ENCODE measurements around the gene HOXA7.
A peak's percentile ranks its signal among the peaks of the same experiment; 100 is the strongest.

HOXA7 gene

DNA sequence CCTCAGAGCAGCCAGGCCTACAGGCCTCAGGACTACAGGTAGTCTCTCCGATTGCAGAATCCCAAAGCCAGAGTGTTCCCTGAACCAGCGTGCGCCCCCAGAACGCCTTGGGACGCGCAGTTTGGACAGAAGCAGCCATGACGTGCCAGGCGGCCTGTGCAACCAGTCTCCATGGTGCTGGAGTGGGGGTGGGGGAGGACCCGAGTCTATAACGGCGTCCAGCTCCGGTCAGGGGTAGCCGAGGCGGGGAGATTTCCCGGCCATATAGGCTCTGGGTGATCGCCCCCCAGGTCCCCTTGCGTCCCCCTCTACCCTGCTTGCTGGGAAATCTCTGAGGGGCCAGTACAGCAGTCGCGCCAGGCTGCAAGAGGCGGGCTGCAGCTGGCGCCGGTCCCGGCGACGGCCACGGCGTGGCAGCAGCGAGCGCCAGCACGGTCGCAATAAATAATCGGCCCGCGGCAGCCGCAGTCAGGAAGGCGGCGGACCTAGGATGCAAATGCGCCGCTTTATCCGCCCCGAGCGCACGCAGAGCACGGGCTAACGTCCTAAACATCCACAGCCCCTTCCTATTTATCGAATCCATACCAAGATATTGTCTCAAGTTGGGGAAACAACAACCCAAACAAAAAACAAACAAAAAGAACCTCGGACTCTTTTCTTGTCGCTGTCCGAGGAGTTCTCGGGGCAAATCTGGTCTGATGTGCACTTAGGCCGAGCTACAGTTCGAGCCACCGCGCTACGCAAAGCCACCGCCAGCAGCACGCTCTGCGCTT, 5.7 kb downstream of the HOXA7 start (continued):
- no peak for TF ChIP-seq ZNF658 (tag by site-specific recombination; IDR thresholded peaks at IDR 0.05)
- TF ChIP-seq YY1 (tag by site-specific recombination; IDR thresholded peaks at IDR 0.05) = peak; percentile 40; the same call in 1 of the 2 replicates
- TF ChIP-seq ZNF549 (tag by site-specific recombination; IDR thresholded peaks at IDR 0.05) = no peak
- TF ChIP-seq ZNF473 (tag by site-specific recombination; IDR thresholded peaks at IDR 0.05) = no peak
- no peak for TF ChIP-seq WT1 (tag by site-specific recombination; IDR thresholded peaks at IDR 0.05)
- TF ChIP-seq, protein P1, sequence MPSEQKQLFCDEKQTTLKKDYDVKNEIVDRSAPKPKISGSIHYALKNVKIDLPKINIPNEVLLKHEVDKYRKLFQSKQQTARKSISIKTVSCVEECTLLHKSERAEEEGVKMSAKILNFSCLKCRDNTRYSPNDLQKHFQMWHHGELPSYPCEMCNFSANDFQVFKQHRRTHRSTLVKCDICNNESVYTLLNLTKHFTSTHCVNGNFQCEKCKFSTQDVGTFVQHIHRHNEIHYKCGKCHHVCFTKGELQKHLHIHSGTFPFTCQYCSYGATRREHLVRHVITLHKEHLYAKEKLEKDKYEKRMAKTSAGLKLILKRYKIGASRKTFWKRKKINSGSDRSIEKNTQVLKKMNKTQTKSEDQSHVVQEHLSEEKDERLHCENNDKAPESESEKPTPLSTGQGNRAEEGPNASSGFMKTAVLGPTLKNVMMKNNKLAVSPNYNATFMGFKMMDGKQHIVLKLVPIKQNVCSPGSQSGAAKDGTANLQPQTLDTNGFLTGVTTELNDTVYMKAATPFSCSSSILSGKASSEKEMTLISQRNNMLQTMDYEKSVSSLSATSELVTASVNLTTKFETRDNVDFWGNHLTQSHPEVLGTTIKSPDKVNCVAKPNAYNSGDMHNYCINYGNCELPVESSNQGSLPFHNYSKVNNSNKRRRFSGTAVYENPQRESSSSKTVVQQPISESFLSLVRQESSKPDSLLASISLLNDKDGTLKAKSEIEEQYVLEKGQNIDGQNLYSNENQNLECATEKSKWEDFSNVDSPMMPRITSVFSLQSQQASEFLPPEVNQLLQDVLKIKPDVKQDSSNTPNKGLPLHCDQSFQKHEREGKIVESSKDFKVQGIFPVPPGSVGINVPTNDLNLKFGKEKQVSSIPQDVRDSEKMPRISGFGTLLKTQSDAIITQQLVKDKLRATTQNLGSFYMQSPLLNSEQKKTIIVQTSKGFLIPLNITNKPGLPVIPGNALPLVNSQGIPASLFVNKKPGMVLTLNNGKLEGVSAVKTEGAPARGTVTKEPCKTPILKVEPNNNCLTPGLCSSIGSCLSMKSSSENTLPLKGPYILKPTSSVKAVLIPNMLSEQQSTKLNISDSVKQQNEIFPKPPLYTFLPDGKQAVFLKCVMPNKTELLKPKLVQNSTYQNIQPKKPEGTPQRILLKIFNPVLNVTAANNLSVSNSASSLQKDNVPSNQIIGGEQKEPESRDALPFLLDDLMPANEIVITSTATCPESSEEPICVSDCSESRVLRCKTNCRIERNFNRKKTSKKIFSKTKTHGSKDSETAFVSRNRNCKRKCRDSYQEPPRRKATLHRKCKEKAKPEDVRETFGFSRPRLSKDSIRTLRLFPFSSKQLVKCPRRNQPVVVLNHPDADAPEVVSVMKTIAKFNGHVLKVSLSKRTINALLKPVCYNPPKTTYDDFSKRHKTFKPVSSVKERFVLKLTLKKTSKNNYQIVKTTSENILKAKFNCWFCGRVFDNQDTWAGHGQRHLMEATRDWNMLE (tag by site-specific recombination; conservative IDR thresholded peaks at IDR 0.05; ENCODE audit: low read depth) = no peak
- TF ChIP-seq GLIS2 (tag by site-specific recombination; IDR thresholded peaks at IDR 0.05) = peak; percentile 45
- peak; percentile 20; the same call in 1 of the 2 replicates for TF ChIP-seq FEZF1 (tag by site-specific recombination; IDR thresholded peaks at IDR 0.05)
- TF ChIP-seq ZNF391 (tag by site-specific recombination; IDR thresholded peaks at IDR 0.05; ENCODE audit: borderline replicate concordance, low read depth) = peak; percentile 73; the same call in 1 of the 2 replicates
- peak; percentile 69 for TF ChIP-seq ZNF341 (tag by site-specific recombination; IDR thresholded peaks at IDR 0.05; ENCODE audit: low read depth)
- 0 out of 2 replicates have a peak, but pooled peaks have one; percentile 74 for TF ChIP-seq HOXC10 (CRISPR knock-in tag; IDR thresholded peaks at IDR 0.05)
- no peak for TF ChIP-seq ZNF747 (tag by site-specific recombination; IDR thresholded peaks at IDR 0.05)
- no peak for TF ChIP-seq ZBTB48 (tag by site-specific recombination; IDR thresholded peaks at IDR 0.05)
- TF ChIP-seq, protein P2, sequence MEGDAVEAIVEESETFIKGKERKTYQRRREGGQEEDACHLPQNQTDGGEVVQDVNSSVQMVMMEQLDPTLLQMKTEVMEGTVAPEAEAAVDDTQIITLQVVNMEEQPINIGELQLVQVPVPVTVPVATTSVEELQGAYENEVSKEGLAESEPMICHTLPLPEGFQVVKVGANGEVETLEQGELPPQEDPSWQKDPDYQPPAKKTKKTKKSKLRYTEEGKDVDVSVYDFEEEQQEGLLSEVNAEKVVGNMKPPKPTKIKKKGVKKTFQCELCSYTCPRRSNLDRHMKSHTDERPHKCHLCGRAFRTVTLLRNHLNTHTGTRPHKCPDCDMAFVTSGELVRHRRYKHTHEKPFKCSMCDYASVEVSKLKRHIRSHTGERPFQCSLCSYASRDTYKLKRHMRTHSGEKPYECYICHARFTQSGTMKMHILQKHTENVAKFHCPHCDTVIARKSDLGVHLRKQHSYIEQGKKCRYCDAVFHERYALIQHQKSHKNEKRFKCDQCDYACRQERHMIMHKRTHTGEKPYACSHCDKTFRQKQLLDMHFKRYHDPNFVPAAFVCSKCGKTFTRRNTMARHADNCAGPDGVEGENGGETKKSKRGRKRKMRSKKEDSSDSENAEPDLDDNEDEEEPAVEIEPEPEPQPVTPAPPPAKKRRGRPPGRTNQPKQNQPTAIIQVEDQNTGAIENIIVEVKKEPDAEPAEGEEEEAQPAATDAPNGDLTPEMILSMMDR (tag by site-specific recombination; IDR thresholded peaks at IDR 0.05) = peak; percentile 87
- 0 out of 2 replicates have a peak, but pooled peaks have one; percentile 8 for TF ChIP-seq ZXDB (tag by site-specific recombination; IDR thresholded peaks at IDR 0.05)
- TF ChIP-seq ZNF311 (tag by site-specific recombination; IDR thresholded peaks at IDR 0.05; ENCODE audit: borderline replicate concordance) = no peak
- TF ChIP-seq YY2 (tag by site-specific recombination; IDR thresholded peaks at IDR 0.05) = peak; percentile 48
- TF ChIP-seq, protein P3, sequence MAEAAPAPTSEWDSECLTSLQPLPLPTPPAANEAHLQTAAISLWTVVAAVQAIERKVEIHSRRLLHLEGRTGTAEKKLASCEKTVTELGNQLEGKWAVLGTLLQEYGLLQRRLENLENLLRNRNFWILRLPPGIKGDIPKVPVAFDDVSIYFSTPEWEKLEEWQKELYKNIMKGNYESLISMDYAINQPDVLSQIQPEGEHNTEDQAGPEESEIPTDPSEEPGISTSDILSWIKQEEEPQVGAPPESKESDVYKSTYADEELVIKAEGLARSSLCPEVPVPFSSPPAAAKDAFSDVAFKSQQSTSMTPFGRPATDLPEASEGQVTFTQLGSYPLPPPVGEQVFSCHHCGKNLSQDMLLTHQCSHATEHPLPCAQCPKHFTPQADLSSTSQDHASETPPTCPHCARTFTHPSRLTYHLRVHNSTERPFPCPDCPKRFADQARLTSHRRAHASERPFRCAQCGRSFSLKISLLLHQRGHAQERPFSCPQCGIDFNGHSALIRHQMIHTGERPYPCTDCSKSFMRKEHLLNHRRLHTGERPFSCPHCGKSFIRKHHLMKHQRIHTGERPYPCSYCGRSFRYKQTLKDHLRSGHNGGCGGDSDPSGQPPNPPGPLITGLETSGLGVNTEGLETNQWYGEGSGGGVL (tag by site-specific recombination; IDR thresholded peaks at IDR 0.05) = peak; percentile 20; the same call in 1 of the 2 replicates
- TF ChIP-seq SP2 (tag by site-specific recombination; IDR thresholded peaks at IDR 0.05) = peak; percentile 33
- peak; percentile 62 for TF ChIP-seq SCRT1 (tag by site-specific recombination; IDR thresholded peaks at IDR 0.05; ENCODE audit: borderline replicate concordance)
- TF ChIP-seq ZNF214 (tag by site-specific recombination; IDR thresholded peaks at IDR 0.05; ENCODE audit: borderline replicate concordance) = no peak
- TF ChIP-seq ZNF623 (tag by site-specific recombination; IDR thresholded peaks at IDR 0.05) = 0 out of 2 replicates have a peak, but pooled peaks have one; percentile 12
- no peak for TF ChIP-seq ZNF10 (tag by site-specific recombination; IDR thresholded peaks at IDR 0.05)
- no peak; the same call in 1 of the 2 replicates for TF ChIP-seq ZFHX2 (tag by site-specific recombination; conservative IDR thresholded peaks at IDR 0.05)
- TF ChIP-seq MZF1 (tag by site-specific recombination; IDR thresholded peaks at IDR 0.05; ENCODE audit: borderline replicate concordance) = no peak
- TF ChIP-seq, protein P4, sequence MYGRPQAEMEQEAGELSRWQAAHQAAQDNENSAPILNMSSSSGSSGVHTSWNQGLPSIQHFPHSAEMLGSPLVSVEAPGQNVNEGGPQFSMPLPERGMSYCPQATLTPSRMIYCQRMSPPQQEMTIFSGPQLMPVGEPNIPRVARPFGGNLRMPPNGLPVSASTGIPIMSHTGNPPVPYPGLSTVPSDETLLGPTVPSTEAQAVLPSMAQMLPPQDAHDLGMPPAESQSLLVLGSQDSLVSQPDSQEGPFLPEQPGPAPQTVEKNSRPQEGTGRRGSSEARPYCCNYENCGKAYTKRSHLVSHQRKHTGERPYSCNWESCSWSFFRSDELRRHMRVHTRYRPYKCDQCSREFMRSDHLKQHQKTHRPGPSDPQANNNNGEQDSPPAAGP (tag by site-specific recombination; IDR thresholded peaks at IDR 0.05) = no peak
- TF ChIP-seq, protein P5, sequence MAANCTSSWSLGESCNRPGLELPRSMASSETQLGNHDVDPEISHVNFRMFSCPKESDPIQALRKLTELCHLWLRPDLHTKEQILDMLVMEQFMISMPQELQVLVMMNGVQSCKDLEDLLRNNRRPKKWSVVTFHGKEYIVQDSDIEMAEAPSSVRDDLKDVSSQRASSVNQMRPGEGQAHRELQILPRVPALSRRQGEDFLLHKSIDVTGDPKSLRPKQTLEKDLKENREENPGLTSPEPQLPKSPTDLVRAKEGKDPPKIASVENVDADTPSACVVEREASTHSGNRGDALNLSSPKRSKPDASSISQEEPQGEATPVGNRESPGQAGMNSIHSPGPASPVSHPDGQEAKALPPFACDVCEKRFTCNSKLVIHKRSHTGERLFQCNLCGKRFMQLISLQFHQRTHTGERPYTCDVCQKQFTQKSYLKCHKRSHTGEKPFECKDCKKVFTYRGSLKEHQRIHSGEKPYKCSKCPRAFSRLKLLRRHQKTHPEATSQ (tag by site-specific recombination; IDR thresholded peaks at IDR 0.05) = no peak
- TF ChIP-seq ZNF202 (tag by site-specific recombination; IDR thresholded peaks at IDR 0.05; ENCODE audit: borderline replicate concordance) = no peak
